Right renal cortex interstitium (tissue), 3 donors: ENCODE data around the gene NME2. TPM values are rescaled to one million over a fixed set of nuclear protein-coding genes. Genes with fewer than 3 reads are reported as not detected.
"Not testable (repeated sequence)": the region's sequence is repeated elsewhere in the genome, so short reads cannot be mapped to it uniquely, and the experiment has no call there.

Experiments
- DNase-seq, 3 donors: peaks; one replicate each; pipeline ENCODE4 v3.0.0-alpha.2; 2013; ENCODE audit warnings: low read depth in 3 of 3, low spot score in 2 of 3
- polyA plus RNA-seq, 3 donors: library from polyadenylated mRNA; unstranded; fragments of 120-200 nt; gene quantifications; one replicate each; pipeline ENCODE4 v1.2.1, GENCODE V29; 2013; ENCODE audit not compliant: insufficient read length in 3 of 3

The NME2 gene
- polyA plus RNA-seq, result 100 to 1,000 TPM; 255 to 286 (median 262) TPM

GRCh38 chr17:51166198-51166986, at the start of gene NME2:
Gene NME2, plus strand, starts transcription at chr17:51166411. Its CDS starts 420 bp downstream, at chr17:51166831.
- peak in 1 of 3 donors; percentile 69 for DNase-seq

GRCh38 chr17:51118330-51119195, 47.6 kb upstream of the NME2 start:
- DNase-seq, result no peak

GRCh38 chr17:51119415-51120356, 46.5 kb upstream of the NME2 start:
- peak in 1 of 3 donors; percentile 38 for DNase-seq

DNA sequence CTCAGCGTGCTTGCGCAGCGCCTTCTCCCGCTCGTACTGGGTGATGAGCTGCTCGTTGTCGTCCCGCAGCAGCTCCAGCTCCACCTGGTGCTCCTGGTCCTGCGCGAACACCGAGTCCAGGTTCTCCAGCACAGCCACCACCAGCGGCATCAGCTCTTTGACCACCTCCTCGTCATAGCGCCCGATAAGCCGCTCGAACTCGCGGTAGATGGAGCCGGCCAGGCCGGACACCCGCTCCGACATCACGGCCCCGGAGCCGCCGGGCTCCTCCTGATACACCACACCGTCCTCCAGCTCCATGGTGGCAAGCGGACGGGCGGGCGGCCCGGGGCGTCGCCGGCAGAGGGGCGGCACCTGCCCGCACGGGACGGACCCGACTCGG, 45.9 kb upstream of the NME2 start:
- DNase-seq, result no peak

- DNase-seq, result peak; percentile 87 to 91 (median 89)
Measured at GRCh38 chr17:51120739-51121619, 45.2 kb upstream of the NME2 start, which contains the start of gene SPAG9. Gene SPAG9, minus strand, starts transcription at chr17:51120868. Its CDS starts 212 bp downstream, at chr17:51120656.

- DNase-seq, result peak in 1 of 3 donors; percentile 63
Measured at GRCh38 chr17:51121620-51122472, 44.4 kb upstream of the NME2 start.

DNA sequence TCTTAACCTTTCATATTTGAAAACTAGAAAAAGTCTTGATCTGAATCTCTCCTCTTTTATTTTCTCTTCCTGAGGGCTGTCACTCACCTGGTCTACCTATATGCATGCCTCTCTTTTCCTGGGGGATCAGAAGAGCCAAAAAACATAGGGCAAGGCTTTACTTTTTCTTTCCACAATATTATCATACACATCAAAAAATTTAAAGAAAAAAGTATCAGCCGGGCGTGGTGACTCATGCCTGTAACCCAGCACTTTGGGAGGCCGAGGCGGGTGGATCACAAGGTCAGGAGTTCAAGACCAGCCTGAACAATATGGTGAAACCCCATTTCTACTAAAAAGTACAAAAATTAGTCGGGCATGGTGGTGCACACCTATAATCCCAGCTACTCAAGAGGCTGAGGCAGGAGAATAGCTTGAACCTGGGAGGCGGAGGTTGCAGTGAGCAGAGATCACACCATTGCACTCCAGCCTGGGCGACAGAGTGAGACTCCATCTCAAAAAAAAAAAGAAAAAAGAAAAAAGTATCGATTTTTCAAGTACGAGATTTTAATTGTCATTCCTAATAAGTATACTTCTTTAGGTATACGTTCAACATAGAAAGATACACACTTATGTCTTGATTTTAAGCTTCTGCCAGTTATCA, 43.6 kb upstream of the NME2 start:
- DNase-seq, result not testable (repeated sequence)

GRCh38 chr17:51124640-51125503, 41.3 kb upstream of the NME2 start:
- DNase-seq, result no peak

DNA sequence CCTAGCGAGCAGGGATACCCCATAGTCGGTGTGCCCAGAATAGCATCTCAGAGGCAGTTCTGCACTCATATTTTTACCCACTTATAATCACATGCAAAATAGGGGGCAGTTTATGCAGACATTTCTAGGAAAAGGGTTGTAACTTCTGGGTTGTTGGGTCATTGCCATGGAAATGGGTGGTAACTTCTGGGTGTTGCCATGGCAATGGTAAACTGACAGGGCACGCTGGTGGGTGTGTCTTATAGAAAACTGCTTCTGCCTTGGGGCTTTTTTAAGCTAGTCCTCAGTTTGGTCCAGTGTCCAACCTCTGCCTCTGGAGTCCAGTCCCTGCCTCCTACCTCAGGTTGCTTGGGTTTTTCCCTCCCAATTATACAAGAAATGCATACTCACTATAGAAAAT, 38.1 kb upstream of the NME2 start:
- DNase-seq, result no peak

GRCh38 chr17:51132964-51133319, 33.3 kb upstream of the NME2 start:
- DNase-seq, result no peak

GRCh38 chr17:51133365-51133764, 32.8 kb upstream of the NME2 start:
- DNase-seq, result no peak

- no peak for DNase-seq
Measured at GRCh38 chr17:51135956-51136355, 30.3 kb upstream of the NME2 start.

DNA sequence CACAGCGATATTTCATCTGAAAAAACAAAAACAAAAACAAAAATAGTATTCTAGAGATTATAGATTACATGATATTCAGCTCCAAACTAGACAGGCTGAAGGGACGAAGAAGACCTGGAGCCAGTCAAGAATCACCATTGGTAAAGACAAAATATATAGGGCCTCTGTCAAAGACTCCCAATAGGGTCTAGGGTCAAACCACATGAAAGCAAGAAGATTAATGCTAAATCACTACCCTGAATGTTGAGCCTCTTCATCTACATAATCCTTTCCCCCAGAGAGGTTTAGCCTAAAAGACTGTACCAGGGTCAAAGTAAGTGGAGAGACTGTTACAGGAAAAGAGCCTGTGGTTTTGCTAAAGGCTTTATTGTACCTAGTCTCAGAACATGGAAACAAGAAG, 23.6 kb upstream of the NME2 start:
- DNase-seq, result no peak

DNA sequence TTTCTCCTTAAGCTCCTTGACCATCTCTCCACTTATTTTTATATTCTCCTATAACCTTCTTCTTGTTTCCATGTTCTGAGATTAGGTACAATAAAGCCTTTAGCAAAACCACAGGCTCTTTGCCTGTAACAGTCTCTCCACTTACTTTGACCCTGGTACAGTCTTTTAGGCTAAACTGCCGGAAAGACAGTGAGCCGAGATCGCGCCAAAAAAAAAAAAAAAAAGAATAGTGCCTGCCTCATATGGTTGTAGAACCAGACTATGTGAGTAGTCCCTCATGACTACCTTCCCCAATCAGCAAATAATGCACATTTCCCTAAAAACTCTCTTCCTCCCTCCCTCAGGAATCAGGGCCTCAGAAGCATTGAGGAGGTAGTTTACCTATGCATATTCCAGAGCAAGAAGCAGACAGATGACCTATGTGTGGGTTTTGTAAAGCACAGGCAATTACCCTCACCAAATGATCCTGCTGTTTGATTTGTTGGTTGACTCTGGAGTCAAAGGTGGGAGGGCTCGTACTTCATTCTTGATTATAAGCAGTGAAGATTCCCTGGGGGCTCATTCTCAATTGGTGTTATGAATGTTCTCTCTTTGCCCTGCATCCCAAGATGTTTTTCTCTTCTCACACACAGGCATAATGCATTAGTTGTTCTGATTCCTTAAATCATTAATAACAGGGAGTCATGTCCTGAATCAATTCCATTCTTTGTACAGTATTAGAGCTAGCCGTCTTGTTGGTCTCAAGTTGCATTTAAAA, 21.8 kb upstream of the NME2 start:
- no peak for DNase-seq

- DNase-seq, result no peak
Measured at GRCh38 chr17:51147650-51148049, 18.6 kb upstream of the NME2 start.

DNA sequence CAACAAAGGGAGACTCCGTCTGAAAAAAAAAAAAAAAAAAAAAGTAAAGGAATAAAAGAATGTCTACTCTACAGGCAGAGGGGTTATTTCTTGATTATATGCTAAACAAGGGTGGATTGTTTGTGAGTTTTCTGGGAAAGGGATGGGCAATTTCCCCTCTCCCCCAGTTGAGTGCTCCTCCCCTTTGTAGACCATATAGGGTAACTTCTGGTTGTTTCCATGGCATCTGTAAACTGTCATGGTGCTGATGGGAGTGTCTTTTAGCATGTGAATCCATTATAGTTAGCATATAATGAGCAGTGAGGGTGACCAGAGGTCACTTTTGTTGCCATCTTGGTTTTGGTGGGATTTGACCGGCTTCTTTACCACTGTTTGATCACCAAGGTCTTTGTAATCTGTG, 17.0 kb upstream of the NME2 start:
- no peak for DNase-seq
